OCI-LY7 (cell line): ENCODE measurements around the gene NAB2. TPM values are rescaled to one million over a fixed set of nuclear protein-coding genes. Genes with fewer than 3 reads are reported as not detected.

ENCODE experiments used
- BruUV-seq: library from RNA; stranded (reverse); fragments of 400-500 nt; replicated peaks from 2 replicates; lab custom pipeline; 2021; lab: Mats Ljungman, UMichigan
- CTCF ChIA-PET: fragments of 300-600 bp; sonication (Branson Sonifier 250); formaldehyde crosslinking; loops from one replicate; lab custom pipeline; 2022; ENCODE audit warnings: antibody characterized with exemption; ENCODE audit not compliant: unreplicated experiment; lab: Charles Lee
- POLR2A ChIA-PET: fragments of 300-600 bp; sonication (Branson Sonifier 250); formaldehyde crosslinking; loops from one replicate; lab custom pipeline; 2022; ENCODE audit warnings: antibody characterized with exemption; lab: Charles Lee
- DNase-seq: peaks from one replicate; pipeline ENCODE4 v3.0.0-alpha.2; 2015; ENCODE audit warnings: low spot score
- H2AFZ ChIP-seq: fragments of 200-600 bp; sonication (generic), shearing (Covaris generic); 2 replicates; pipeline ENCODE4 v1.6.1; 2014; ENCODE audit warnings: mild to moderate bottlenecking, antibody characterized with exemption, low read length, moderate library complexity
- H3K27ac ChIP-seq: fragments of 200-600 bp; sonication (generic); 2 replicates; pipeline ENCODE4 v1.5.1; 2014; ENCODE audit warnings: mixed run types, low read depth, mild to moderate bottlenecking, moderate library complexity, low read length, inconsistent platforms; ENCODE audit not compliant: poor library complexity, severe bottlenecking
- H3K36me3 ChIP-seq: fragments of 200-600 bp; sonication (generic); 2 replicates; pipeline ENCODE4 v1.6.1; 2014; ENCODE audit warnings: mild to moderate bottlenecking, antibody characterized with exemption, low read length, moderate library complexity, mixed read lengths; ENCODE audit not compliant: insufficient read depth
- H3K4me1 ChIP-seq: fragments of 200-600 bp; sonication (generic); 2 replicates; pipeline ENCODE4 v1.5.1; 2014; ENCODE audit warnings: mild to moderate bottlenecking, low read length; ENCODE audit not compliant: insufficient read depth, poor library complexity, severe bottlenecking
- H3K4me2 ChIP-seq: fragments of 200-600 bp; sonication (generic); 2 replicates; pipeline ENCODE4 v1.6.1; 2014; ENCODE audit warnings: mild to moderate bottlenecking, low read length
- H3K4me3 ChIP-seq: fragments of 200-600 bp; sonication (generic); 2 replicates; pipeline ENCODE4 v1.5.1; 2014; ENCODE audit warnings: mild to moderate bottlenecking, low read depth, low read length; ENCODE audit not compliant: poor library complexity, severe bottlenecking
- H3K79me2 ChIP-seq: fragments of 200-600 bp; sonication (generic); 2 replicates; pipeline ENCODE4 v1.6.1; 2016; ENCODE audit warnings: low read depth, mild to moderate bottlenecking, low read length, moderate library complexity, mixed read lengths; ENCODE audit not compliant: insufficient read depth
- H3K9me2 ChIP-seq: fragments of 200-600 bp; sonication (generic); 2 replicates; pipeline ENCODE4 v1.6.1; 2016; ENCODE audit warnings: mild to moderate bottlenecking, low read length, mixed read lengths; ENCODE audit not compliant: insufficient read depth
- H3K9me3 ChIP-seq: fragments of 200-600 bp; sonication (generic); 2 replicates; pipeline ENCODE4 v1.6.1; 2014; ENCODE audit warnings: mild to moderate bottlenecking, mixed run types, low read length, mixed read lengths
- H4K20me1 ChIP-seq: fragments of 200-600 bp; sonication (generic); 2 replicates; pipeline ENCODE4 v1.6.1; 2014; ENCODE audit warnings: mild to moderate bottlenecking, antibody characterized with exemption, low read length, moderate library complexity, mixed read lengths; ENCODE audit not compliant: insufficient read depth
- CTCF ChIP-seq: fragments of 200-600 bp; sonication (generic); conservative IDR thresholded peaks from 2 replicates; pipeline ENCODE4 v1.5.1; 2014; ENCODE audit warnings: mild to moderate bottlenecking, antibody characterized with exemption, low read length, moderate library complexity, mixed read lengths
- EZH2phosphoT487 ChIP-seq: fragments of 200-600 bp; sonication (generic); IDR thresholded peaks from 2 replicates; pipeline ENCODE4 v1.6.1; 2018; ENCODE audit warnings: low read depth, borderline replicate concordance, mild to moderate bottlenecking, mixed run types, antibody characterized with exemption, low read length, moderate library complexity, mixed read lengths
- intact Hi-C: fragments of 100-400 bp; cut with micrococcal nuclease; formaldehyde crosslinking; loops from one replicate; pipeline ENCODE4 v1.10.0; 2022; ENCODE audit not compliant: unreplicated experiment
- total RNA-seq, 2 experiments: library from RNA; depleted of rRNA in 1 of 2; stranded (reverse); fragments of >200 nt in 1 of 2; shearing (Covaris generic) in 1 of 2; gene quantifications; 2 replicates each; pipeline ENCODE4 v1.2.3, GENCODE V29; 2014 to 2022

Gene NAB2
- total RNA-seq, 2 experiments from 2014 or later, result 6.8 to 8.5 TPM

GRCh38 chr12:57106021-57106708, 17.3 kb downstream of the NAB2 start:
- CTCF ChIA-PET, result interaction anchor here (0.6 kb wide), 1 partner anchor 15 kb away, joined by 3 read pairs; no protein-coding TSS in a partner anchor
- H3K36me3 ChIP-seq, result peaks cover 64% of the 10 kb centered on the region
- intact Hi-C loops, result no loop called here
- H3K27ac ChIP-seq, result no peak overlapping the region
- H3K4me3 ChIP-seq, result no peak overlapping the region
- H2AFZ ChIP-seq, result no peak overlapping the region
- no peak overlapping the region for H3K4me2 ChIP-seq
- no peaks in the 10 kb centered on the region for H3K9me2 ChIP-seq
- no TSS peak for BruUV-seq
- TF ChIP-seq EZH2phosphoT487 (no peak), CTCF (no peak)
- no peaks in the 10 kb centered on the region for H3K9me3 ChIP-seq
- H4K20me1 ChIP-seq, result no peaks in the 10 kb centered on the region
- DNase-seq, result no peak
- POLR2A ChIA-PET, result interaction anchor here (0.5 to 1.5 kb wide), 3 partner anchors 17 to 27 kb away, joined by 3 to 6 read pairs (median 6); partner anchors contain the start of gene NAB2
- peaks cover 21% of the 10 kb centered on the region for H3K4me1 ChIP-seq
- H3K79me2 ChIP-seq, result peaks cover 29% of the 10 kb centered on the region; the same call in 1 of the 2 replicates

GRCh38 chr12:57107456-57108155, 18.7 kb downstream of the NAB2 start:
- no peak overlapping the region for H3K4me3 ChIP-seq
- no peaks in the 10 kb centered on the region for H4K20me1 ChIP-seq
- H3K27ac ChIP-seq, result no peak overlapping the region
- H3K36me3 ChIP-seq, result peaks cover 54% of the 10 kb centered on the region
- no peaks in the 10 kb centered on the region for H3K9me2 ChIP-seq
- intact Hi-C loops, result no loop called here
- H3K9me3 ChIP-seq, result no peaks in the 10 kb centered on the region
- no peak for DNase-seq
- no peak overlapping the region for H3K4me2 ChIP-seq
- CTCF ChIA-PET, result interaction anchor here (0.8 kb wide), 1 partner anchor 38 kb away, joined by 3 read pairs; no protein-coding TSS in a partner anchor
- TF ChIP-seq CTCF (no peak), EZH2phosphoT487 (no peak)
- BruUV-seq, result no TSS peak
- POLR2A ChIA-PET, result interaction anchor here (0.6 to 1.5 kb wide), 4 partner anchors 10 to 28 kb away, joined by 3 to 5 read pairs (median 4); no protein-coding TSS in a partner anchor
- H2AFZ ChIP-seq, result no peak overlapping the region
- peaks cover 32% of the 10 kb centered on the region for H3K4me1 ChIP-seq
- peaks cover 29% of the 10 kb centered on the region; the same call in 1 of the 2 replicates for H3K79me2 ChIP-seq
